HepG2 (cell line): ENCODE results near the gene HPCAL1. TPM values are rescaled to one million over a fixed set of nuclear protein-coding genes. Genes with fewer than 3 reads are reported as not detected.

Source experiments
- CENPT ChIP-seq: sonication (generic); formaldehyde crosslinking; IDR thresholded peaks from 2 replicates; pipeline ENCODE4 v1.8.0; 2022; ENCODE audit warnings: low read depth, mild to moderate bottlenecking, moderate library complexity, missing genetic modification reagents
- ELF1 ChIP-seq: sonication (generic); formaldehyde crosslinking; IDR thresholded peaks from 2 replicates; pipeline ENCODE4 v1.4.0; 2020; ENCODE audit warnings: missing genetic modification reagents
- GATAD2A ChIP-seq: IDR thresholded peaks from 2 replicates; pipeline ENCODE4 v1.6.1; 2016
- GRHL1 ChIP-seq: sonication (generic); formaldehyde crosslinking; conservative IDR thresholded peaks from 2 replicates; pipeline ENCODE4 v1.8.0; 2022; ENCODE audit warnings: missing genetic modification reagents
- HNF4G ChIP-seq, 2 experiments: sonication (generic) in 1 of 2; formaldehyde crosslinking in 1 of 2; IDR thresholded peaks; 2 replicates each; pipeline versions ENCODE4 v1.4.0 to v1.6.1; 2011 to 2020; ENCODE audit warnings: borderline replicate concordance in 2 of 2, low read depth in 2 of 2, mild to moderate bottlenecking in 2 of 2, low read length in 1 of 2, missing genetic modification reagents in 1 of 2, moderate library complexity in 1 of 2
- IRF9 ChIP-seq: sonication (generic); formaldehyde crosslinking; IDR thresholded peaks from 2 replicates; pipeline ENCODE4 v1.8.0; 2022; ENCODE audit warnings: missing genetic modification reagents, mild to moderate bottlenecking, borderline replicate concordance
- ISL2 ChIP-seq: sonication (generic); formaldehyde crosslinking; IDR thresholded peaks from 2 replicates; pipeline ENCODE4 v1.5.0; 2020; ENCODE audit warnings: missing genetic modification reagents
- NR1H2 ChIP-seq: sonication (generic); formaldehyde crosslinking; IDR thresholded peaks from 2 replicates; pipeline ENCODE4 v1.8.1; 2022; ENCODE audit warnings: low read depth, missing genetic modification reagents, borderline replicate concordance
- PHF8 ChIP-seq: sonication (generic); formaldehyde crosslinking; IDR thresholded peaks from 2 replicates; pipeline ENCODE4 v1.5.0; 2020; ENCODE audit warnings: missing genetic modification reagents
- RARA ChIP-seq: IDR thresholded peaks from 2 replicates; pipeline ENCODE4 v1.6.1; 2016; ENCODE audit warnings: missing genetic modification reagents, missing compliant biosample characterization
- RORA ChIP-seq: sonication (generic); formaldehyde crosslinking; IDR thresholded peaks from 2 replicates; pipeline ENCODE4 v1.5.0; 2020; ENCODE audit warnings: mild to moderate bottlenecking, missing genetic modification reagents, moderate library complexity
- SAP130 ChIP-seq: IDR thresholded peaks from 2 replicates; pipeline ENCODE4 v1.6.1; 2016; ENCODE audit warnings: low read depth
- ZC3H13 ChIP-seq: sonication (generic); formaldehyde crosslinking; IDR thresholded peaks from 2 replicates; pipeline ENCODE4 v1.8.1; 2023; ENCODE audit warnings: mild to moderate bottlenecking, missing genetic modification reagents, moderate library complexity
- ZFP36L1 ChIP-seq: sonication (generic); formaldehyde crosslinking; IDR thresholded peaks from 2 replicates; pipeline ENCODE4 v1.8.0; 2022; ENCODE audit warnings: mild to moderate bottlenecking, missing genetic modification reagents, moderate library complexity
- ZNF605 ChIP-seq: sonication (generic); formaldehyde crosslinking; IDR thresholded peaks from 2 replicates; pipeline ENCODE4 v1.8.0; 2022; ENCODE audit warnings: mild to moderate bottlenecking, missing genetic modification reagents
- ZNF691 ChIP-seq: sonication (generic); formaldehyde crosslinking; IDR thresholded peaks from 2 replicates; pipeline ENCODE4 v1.4.0; 2020; ENCODE audit warnings: missing genetic modification reagents, low read depth, mild to moderate bottlenecking, borderline replicate concordance
- ZNF749 ChIP-seq: sonication (generic); formaldehyde crosslinking; IDR thresholded peaks from 2 replicates; pipeline ENCODE4 v1.8.0; 2022; ENCODE audit warnings: mild to moderate bottlenecking, missing genetic modification reagents, moderate library complexity, borderline replicate concordance
- ZNF784 ChIP-seq: sonication (generic); formaldehyde crosslinking; IDR thresholded peaks from 2 replicates; pipeline ENCODE4 v1.5.1; 2020; ENCODE audit warnings: missing genetic modification reagents, mild to moderate bottlenecking, borderline replicate concordance
- ZSCAN12 ChIP-seq: sonication (generic); formaldehyde crosslinking; IDR thresholded peaks from 2 replicates; pipeline ENCODE4 v1.9.0; 2021; ENCODE audit warnings: mild to moderate bottlenecking, missing genetic modification reagents
- polyA plus RNA-seq, 8 experiments: library from polyadenylated mRNA; depleted of rRNA in 3 of 8; stranded (reverse) in 7 of 8; unstranded in 1 of 8; fragments of >200 nt; fragmentation: Illumina TruSeq in 4 of 8; extraction: Trizol in 4 of 8; gene quantifications; 2 replicates each; pipeline versions ENCODE4 v1.2.1 to v1.2.3, GENCODE V29; 2011 to 2016; ENCODE audit warnings: low read depth in 4 of 8, missing spikeins in 1 of 8, mixed read lengths in 1 of 8; ENCODE audit not compliant: insufficient read depth in 1 of 8
- total RNA-seq, 5 experiments: library from RNA; depleted of rRNA; stranded (reverse); fragments of >200 nt; fragmentation: Illumina TruSeq; extraction: Trizol; gene quantifications; 2 replicates each; pipeline ENCODE4 v1.2.3, GENCODE V29; 2016; ENCODE audit warnings: low read depth in 1 of 5
- TF ChIP-seq, protein P1 (sequence below): sonication (generic); formaldehyde crosslinking; IDR thresholded peaks from 2 replicates; pipeline ENCODE4 v1.5.1; 2020; ENCODE audit warnings: missing genetic modification reagents, mild to moderate bottlenecking, borderline replicate concordance

Gene HPCAL1
- total and polyA plus RNA-seq, 2 of the 13 experiments (the other 11 are each of a cell fraction or from before 2014, with no cell fraction given) = 29.5 to 29.9 TPM

DNA sequence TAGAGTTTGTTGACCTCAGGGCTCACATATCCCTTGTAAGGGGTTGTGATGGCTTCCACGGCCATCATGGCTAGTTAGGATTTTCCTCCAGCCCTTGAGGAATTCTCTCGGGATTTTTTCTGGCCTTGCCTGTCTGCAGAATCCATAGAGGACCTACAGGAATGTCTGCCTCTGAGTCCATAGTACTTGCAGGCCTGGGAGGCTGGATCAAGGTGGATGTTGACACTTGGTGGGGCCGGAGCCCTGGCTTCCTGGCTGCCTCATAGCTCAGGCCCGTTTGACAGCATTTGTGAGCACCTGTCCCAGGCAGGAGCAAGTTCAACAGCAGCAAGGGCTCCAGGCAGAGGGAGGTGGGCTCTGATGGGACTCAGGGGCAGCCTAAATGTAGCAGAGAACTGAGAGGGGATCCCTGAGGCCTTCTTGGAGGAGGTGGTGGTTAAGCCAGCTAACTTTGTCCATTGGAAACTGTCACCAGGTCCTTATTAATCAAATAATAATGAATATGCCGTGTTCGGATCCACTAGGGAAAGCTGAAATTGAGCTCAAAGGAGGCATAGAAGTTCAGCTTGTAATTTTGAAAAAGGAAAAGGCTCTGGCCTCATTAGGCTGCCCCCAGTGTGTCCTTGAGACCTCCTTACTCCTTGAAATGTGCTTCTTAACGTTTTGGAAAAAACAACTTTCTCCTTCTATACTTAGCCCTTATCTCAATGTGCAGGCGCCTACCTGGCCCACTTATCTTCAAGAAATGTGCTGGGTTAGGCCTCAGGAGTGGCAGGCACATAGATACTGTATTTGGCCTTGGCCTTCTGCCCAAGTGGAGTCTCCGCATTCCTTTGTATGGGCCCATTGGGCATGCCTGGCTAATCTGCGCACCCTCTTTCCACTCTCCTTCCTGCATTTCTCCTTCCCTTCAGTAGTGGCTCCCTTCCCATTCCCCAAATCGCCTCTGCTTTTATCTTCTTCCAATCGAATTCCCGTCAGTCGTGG is 66.9 kb downstream of the HPCAL1 start (continued):
- TF ChIP-seq ZNF605 (CRISPR knock-in tag) (no peak), HNF4G (IDR thresholded peaks at IDR 0.05; ENCODE audit: borderline replicate concordance, low read depth, low read length) (no peak), HNF4G (CRISPR knock-in tag; IDR thresholded peaks at IDR 0.05; ENCODE audit: borderline replicate concordance, low read depth) (no peak), ELF1 (peak; percentile 34; the same call in 1 of the 2 replicates), PHF8 (CRISPR knock-in tag) (no peak), GRHL1 (CRISPR knock-in tag) (no peak), IRF9 (CRISPR knock-in tag) (no peak), NR1H2 (no peak), CENPT (CRISPR knock-in tag) (no peak), ZC3H13 (CRISPR knock-in tag) (no peak), ZSCAN12 (no peak), ZFP36L1 (no peak), RARA (CRISPR knock-in tag) (peak; percentile 78), ZNF691 (no peak), GATAD2A (peak; percentile 45; the same call in 1 of the 2 replicates), ZNF749 (CRISPR knock-in tag) (no peak), RORA (CRISPR knock-in tag) (no peak), SAP130 (CRISPR knock-in tag) (peak; percentile 89), ZNF784 (CRISPR knock-in tag) (no peak), ISL2 (no peak)
- TF ChIP-seq, protein P1, sequence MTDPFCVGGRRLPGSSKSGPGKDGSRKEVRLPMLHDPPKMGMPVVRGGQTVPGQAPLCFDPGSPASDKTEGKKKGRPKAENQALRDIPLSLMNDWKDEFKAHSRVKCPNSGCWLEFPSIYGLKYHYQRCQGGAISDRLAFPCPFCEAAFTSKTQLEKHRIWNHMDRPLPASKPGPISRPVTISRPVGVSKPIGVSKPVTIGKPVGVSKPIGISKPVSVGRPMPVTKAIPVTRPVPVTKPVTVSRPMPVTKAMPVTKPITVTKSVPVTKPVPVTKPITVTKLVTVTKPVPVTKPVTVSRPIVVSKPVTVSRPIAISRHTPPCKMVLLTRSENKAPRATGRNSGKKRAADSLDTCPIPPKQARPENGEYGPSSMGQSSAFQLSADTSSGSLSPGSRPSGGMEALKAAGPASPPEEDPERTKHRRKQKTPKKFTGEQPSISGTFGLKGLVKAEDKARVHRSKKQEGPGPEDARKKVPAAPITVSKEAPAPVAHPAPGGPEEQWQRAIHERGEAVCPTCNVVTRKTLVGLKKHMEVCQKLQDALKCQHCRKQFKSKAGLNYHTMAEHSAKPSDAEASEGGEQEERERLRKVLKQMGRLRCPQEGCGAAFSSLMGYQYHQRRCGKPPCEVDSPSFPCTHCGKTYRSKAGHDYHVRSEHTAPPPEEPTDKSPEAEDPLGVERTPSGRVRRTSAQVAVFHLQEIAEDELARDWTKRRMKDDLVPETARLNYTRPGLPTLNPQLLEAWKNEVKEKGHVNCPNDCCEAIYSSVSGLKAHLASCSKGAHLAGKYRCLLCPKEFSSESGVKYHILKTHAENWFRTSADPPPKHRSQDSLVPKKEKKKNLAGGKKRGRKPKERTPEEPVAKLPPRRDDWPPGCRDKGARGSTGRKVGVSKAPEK = no peak
